ENCODE data around the gene SCG2.

GRCh38 chr2:223619486-223620129, 17.4 kb upstream of the SCG2 start:
- no peak for TF ChIP-seq CTCF (IDR thresholded peaks at IDR 0.05; ENCODE audit: insufficient read depth, low read depth, low read length)
- no peak for TF ChIP-seq EZH2 (IDR thresholded peaks at IDR 0.05; ENCODE audit: insufficient read depth, low read length)
